Natural killer cell (primary cell): ENCODE data around the gene MRPL41. TPM values are rescaled to one million over a fixed set of nuclear protein-coding genes. Genes with fewer than 3 reads are reported as not detected.
"Not testable (repeated sequence)": the region's sequence is repeated elsewhere in the genome, so short reads cannot be mapped to it uniquely, and the experiment has no call there.

Experiments
- ATAC-seq, 3 donors: fragments of 150-1000 bp in 2 of 3; fragments of 200-7000 bp in 1 of 3; cut with Tn5 transposase; 1 replicate in 1 of 3; 2 replicates in 2 of 3; pipeline ENCODE4 v1.10.0; 2021; ENCODE audit warnings: mild to moderate bottlenecking in 2 of 3, moderate library complexity in 2 of 3
- DNase-seq, 2 donors: peaks; one replicate each; pipeline versions ENCODE4 v3.0.0 to v3.0.0-alpha.2; 2013 to 2021; ENCODE audit warnings: mixed read lengths in 1 of 2
- H3K27ac ChIP-seq: one replicate; pipeline ENCODE4 v1.5.1; 2013; ENCODE audit warnings: mild to moderate bottlenecking, low read length
- H3K27me3 ChIP-seq: one replicate; pipeline ENCODE4 v1.6.1; 2013; ENCODE audit warnings: low read length; ENCODE audit not compliant: control insufficient read depth, insufficient read depth
- H3K36me3 ChIP-seq: one replicate; pipeline ENCODE4 v1.6.1; 2013; ENCODE audit warnings: low read length; ENCODE audit not compliant: control insufficient read depth, insufficient read depth
- H3K4me1 ChIP-seq: one replicate; pipeline ENCODE4 v1.6.1; 2013; ENCODE audit warnings: low read length; ENCODE audit not compliant: control insufficient read depth, insufficient read depth
- H3K4me3 ChIP-seq: one replicate; pipeline ENCODE4 v1.5.1; 2013; ENCODE audit warnings: low read length
- H3K9me3 ChIP-seq: one replicate; pipeline ENCODE4 v1.6.1; 2013; ENCODE audit warnings: low read length; ENCODE audit not compliant: control insufficient read depth, insufficient read depth
- H3K27ac Mint-ChIP-seq, 2 donors: one replicate each; pipeline ENCODE4 v1.8.0; 2022; ENCODE audit warnings: mild to moderate bottlenecking in 2 of 2, mixed read lengths in 2 of 2, moderate library complexity in 1 of 2
- H3K27me3 Mint-ChIP-seq, 2 donors: one replicate each; pipeline ENCODE4 v1.8.0; 2022; ENCODE audit warnings: low read depth in 2 of 2, mixed read lengths in 2 of 2
- H3K36me3 Mint-ChIP-seq: one replicate; pipeline ENCODE4 v1.8.0; 2022; ENCODE audit warnings: mixed read lengths
- H3K4me1 Mint-ChIP-seq, 2 donors: one replicate each; pipeline ENCODE4 v1.8.0; 2022; ENCODE audit warnings: mixed read lengths in 2 of 2
- H3K4me3 Mint-ChIP-seq: one replicate; pipeline ENCODE4 v1.8.0; 2022; ENCODE audit warnings: mild to moderate bottlenecking, moderate library complexity, mixed read lengths
- H3K9me3 Mint-ChIP-seq, 2 donors: one replicate each; pipeline ENCODE4 v1.8.0; 2022; ENCODE audit warnings: mixed read lengths in 2 of 2
- CTCF ChIP-seq: fragments of 200-600 bp; IDR thresholded peaks from one replicate; pipeline ENCODE4 v1.8.0; 2022; ENCODE audit warnings: antibody characterized with exemption
- WGBS: methylation state at CpG from one replicate; pipeline ENCODE4 v1.1.7; 2013; ENCODE audit warnings: missing lambda C conversion rate; ENCODE audit not compliant: insufficient coverage; 5-methylcytosine and 5-hydroxymethylcytosine counted together
- intact Hi-C: fragments of 100-400 bp; cut with micrococcal nuclease; formaldehyde crosslinking; loops from one replicate; pipeline ENCODE4 v1.14.2; 2022
- total RNA-seq, 4 donors: library from RNA; stranded (reverse); fragments of 120-200 nt in 1 of 4; gene quantifications; one replicate each; pipeline versions ENCODE4 v1.2.3 to v1.2.4, GENCODE V29; 2013 to 2022

MRPL41 gene
- total RNA-seq, 3 donors from 2014 or later (not counting 1 experiment from before 2014, with no cell fraction given): 11.5 to 17.9 (median 16.8) TPM

GRCh38 chr9:137514691-137515337, 36.9 kb upstream of the MRPL41 start:
- Histone ChIP-seq H3K27ac (no peak overlapping the region), H3K9me3 (no peaks in the 10 kb centered on the region), H3K27me3 (no peaks in the 10 kb centered on the region), H3K4me1 (peaks cover 14% of the 10 kb centered on the region), H3K4me3 (no peak overlapping the region), H3K36me3 (no peaks in the 10 kb centered on the region)
- intact Hi-C loops: no loop called here
- 86% methylated on average over 29 of the region's 30 CpGs for whole genome bisulfite sequencing
- peaks cover 6 to 7% of the 10 kb centered on the region in 2 donors for H3K4me1 Mint-ChIP-seq
- H3K9me3 Mint-ChIP-seq: no peaks in the 10 kb centered on the region
- no peak for TF ChIP-seq CTCF
- H3K27ac Mint-ChIP-seq: peak overlapping the region in 1 of 2 donors; percentile 49
- ATAC-seq (peak in 1 of 3 donors; percentile 24), DNase-seq (no peak)
- no peak overlapping the region for H3K4me3 Mint-ChIP-seq
- no peaks in the 10 kb centered on the region for H3K36me3 Mint-ChIP-seq
- H3K27me3 Mint-ChIP-seq: no peaks in the 10 kb centered on the region

GRCh38 chr9:137515338-137515724, 36.3 kb upstream of the MRPL41 start:
- H3K36me3 ChIP-seq: no peaks in the 10 kb centered on the region

GRCh38 chr9:137516144-137516917, 35.3 kb upstream of the MRPL41 start:
- H3K36me3 ChIP-seq: no peaks in the 10 kb centered on the region
- no peak overlapping the region for H3K27ac ChIP-seq
- WGBS: 88% methylated on average over 10 of the region's 10 CpGs

More at GRCh38 chr9:137515338-137515724, 36.3 kb upstream of the MRPL41 start:
- no peaks in the 10 kb centered on the region for H3K9me3 Mint-ChIP-seq
- intact Hi-C loops: no loop called here
- no peaks in the 10 kb centered on the region for H3K9me3 ChIP-seq
- H3K36me3 Mint-ChIP-seq: no peaks in the 10 kb centered on the region
- H3K4me3 ChIP-seq: no peak overlapping the region
- no peaks in the 10 kb centered on the region for H3K27me3 ChIP-seq
- peaks cover 14% of the 10 kb centered on the region for H3K4me1 ChIP-seq
- ATAC-seq (no peak), DNase-seq (no peak)
- TF ChIP-seq CTCF: no peak
- H3K4me3 Mint-ChIP-seq: no peak overlapping the region
- no peaks in the 10 kb centered on the region for H3K27me3 Mint-ChIP-seq
- no peak overlapping the region for H3K27ac Mint-ChIP-seq
- WGBS: 96% methylated on average over 21 of the region's 23 CpGs
- H3K4me1 Mint-ChIP-seq: peaks cover 6 to 7% of the 10 kb centered on the region in 2 donors
- no peak overlapping the region for H3K27ac ChIP-seq

GRCh38 chr9:137518661-137519459, 32.8 kb upstream of the MRPL41 start:
- H3K4me3 Mint-ChIP-seq, H3K9me3 Mint-ChIP-seq, H3K36me3 Mint-ChIP-seq, H3K9me3 ChIP-seq, H3K4me3 ChIP-seq, H3K27me3 ChIP-seq, H3K27me3 Mint-ChIP-seq, H3K36me3 ChIP-seq, intact Hi-C loops, H3K27ac ChIP-seq, DNase-seq, H3K27ac Mint-ChIP-seq: not testable (repeated sequence)
- WGBS: 85% methylated on average over 13 of the region's 13 CpGs
- ATAC-seq: peak in 1 of 3 donors; percentile 58
- peaks cover 30% of the 10 kb centered on the region for H3K4me1 ChIP-seq
- H3K4me1 Mint-ChIP-seq: peaks cover 9 to 12% of the 10 kb centered on the region in 2 donors

More at GRCh38 chr9:137516144-137516917, 35.3 kb upstream of the MRPL41 start:
- Histone ChIP-seq H3K4me3 (no peak overlapping the region), H3K4me1 (peaks cover 24% of the 10 kb centered on the region), H3K9me3 (no peaks in the 10 kb centered on the region), H3K27me3 (no peaks in the 10 kb centered on the region)
- intact Hi-C loops: no loop called here
- no peak overlapping the region for H3K27ac Mint-ChIP-seq
- no peaks in the 10 kb centered on the region for H3K27me3 Mint-ChIP-seq
- H3K9me3 Mint-ChIP-seq: no peaks in the 10 kb centered on the region
- H3K4me3 Mint-ChIP-seq: no peak overlapping the region
- ATAC-seq: no peak
- no peaks in the 10 kb centered on the region for H3K36me3 Mint-ChIP-seq
- TF ChIP-seq CTCF: no peak
- no peak for DNase-seq
- peaks cover 10 to 14% of the 10 kb centered on the region in 2 donors for H3K4me1 Mint-ChIP-seq
